Measurements from ENCODE around the gene PREX1.

The PREX1 gene

DNA sequence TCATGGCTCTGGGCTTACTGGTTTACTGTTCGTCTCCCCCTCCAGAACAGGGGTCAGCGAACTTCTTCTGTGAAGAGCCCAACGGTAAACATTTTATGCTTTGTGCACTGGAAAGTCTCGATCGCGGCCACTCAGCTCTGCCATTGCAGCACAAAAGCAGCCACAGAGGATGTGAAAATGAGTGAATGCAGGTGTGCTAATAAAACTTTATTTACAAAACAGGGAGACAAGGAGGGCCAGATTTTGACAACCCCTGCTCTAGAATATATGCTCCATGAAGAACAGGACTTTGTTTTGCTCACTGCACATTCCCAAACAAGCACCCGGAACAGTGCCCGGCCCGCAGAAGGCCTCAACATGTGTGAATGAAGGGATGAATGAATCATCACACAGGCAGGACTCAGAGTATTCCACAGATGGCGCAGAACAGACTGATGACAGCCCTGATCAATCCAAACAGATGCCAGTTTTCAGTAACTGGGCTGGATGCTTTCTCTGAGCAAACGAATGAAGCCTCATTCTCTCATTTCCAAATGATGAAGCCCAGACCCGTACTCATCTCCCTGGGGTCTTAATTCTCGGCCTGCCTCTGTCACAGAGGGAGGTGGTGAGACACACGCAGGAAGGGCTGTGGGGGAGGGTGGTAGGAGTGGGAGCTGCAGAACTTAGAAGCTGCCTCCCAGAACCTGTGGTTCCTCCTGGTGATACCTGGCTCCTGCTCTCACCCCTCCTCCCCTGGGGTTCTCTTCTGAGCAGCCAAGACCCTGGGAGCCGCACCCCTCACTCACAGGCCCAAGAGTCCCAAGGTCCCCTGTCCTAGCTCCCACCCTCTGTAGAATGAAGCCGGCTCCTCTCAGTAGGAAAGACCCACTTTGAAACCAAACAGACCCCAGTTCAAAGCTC lies 196.4 kb downstream of the PREX1 start:
- H3K27ac ChIP-seq (ENCODE audit: low read length, poor library complexity, severe bottlenecking), result no peak overlapping the region
- H3K4me1 ChIP-seq (ENCODE audit: control insufficient read depth, insufficient read depth, low read depth, low read length), result peaks cover 12% of the 10 kb centered on the region
- H2AK5ac ChIP-seq (ENCODE audit: low read length, severe bottlenecking), result no peak overlapping the region
- DNase-seq, result peak; percentile 47
- H2BK5ac ChIP-seq (ENCODE audit: low read depth, low read length, poor library complexity, severe bottlenecking), result no peak overlapping the region
- no peaks in the 10 kb centered on the region for H3K9me3 ChIP-seq (ENCODE audit: control insufficient read depth, low read length)
- no peak overlapping the region for H3K14ac ChIP-seq (ENCODE audit: low read length in 2 of 2)
- no peak overlapping the region for H3K4ac ChIP-seq (ENCODE audit: low read depth in 1 of 2, low read length in 2 of 2)
- no peak overlapping the region for H3K9ac ChIP-seq (ENCODE audit: low read length)
- no peak overlapping the region for H2AFZ ChIP-seq (ENCODE audit: low read depth, low read length)
- no peak overlapping the region for H3K4me2 ChIP-seq (ENCODE audit: low read length, poor library complexity, severe bottlenecking)
- H2BK15ac ChIP-seq (ENCODE audit: low read depth, poor library complexity, severe bottlenecking), result no peak overlapping the region
- H3K18ac ChIP-seq (ENCODE audit: low read depth in 1 of 2, low read length in 2 of 2), result no peak overlapping the region
- H3K23ac ChIP-seq (ENCODE audit: low read length in 2 of 2), result no peak overlapping the region
- H2BK12ac ChIP-seq (ENCODE audit: low read length in 2 of 2), result no peak overlapping the region
- no peak overlapping the region for H2BK120ac ChIP-seq (ENCODE audit: low read depth, low read length)
- H4K91ac ChIP-seq (ENCODE audit: low read length), result no peak overlapping the region
- no peak overlapping the region for H4K8ac ChIP-seq (ENCODE audit: low read length)
- no peak overlapping the region for H3K4me3 ChIP-seq (ENCODE audit: insufficient read depth in 1 of 2, low read depth in 1 of 2, low read length in 2 of 2)
- H3K36me3 ChIP-seq (ENCODE audit: control insufficient read depth in 1 of 2, insufficient read depth in 2 of 2, low read depth in 1 of 2, low read length in 2 of 2), result peaks cover 0 to 45% of the 10 kb centered on the region in 2 experiments
- 55% methylated on average over 12 of the region's 16 CpGs for WGBS
- peaks cover 0 to 12% of the 10 kb centered on the region in 2 experiments for H3K27me3 ChIP-seq (ENCODE audit: control insufficient read depth in 1 of 2, insufficient read depth in 1 of 2, low read length in 2 of 2)
- no peaks in the 10 kb centered on the region for H3K79me1 ChIP-seq (replicated peaks; ENCODE audit: low read length, poor library complexity, severe bottlenecking)

- no peak overlapping the region for H2BK5ac ChIP-seq (ENCODE audit: low read depth, low read length, poor library complexity, severe bottlenecking)
- H3K9ac ChIP-seq (ENCODE audit: low read length), result no peak overlapping the region
- H2BK15ac ChIP-seq (ENCODE audit: low read depth, poor library complexity, severe bottlenecking), result no peak overlapping the region
- 86% methylated on average over 18 of the region's 18 CpGs for WGBS
- H2BK12ac ChIP-seq (ENCODE audit: low read length in 2 of 2), result no peak overlapping the region
- H3K23ac ChIP-seq (ENCODE audit: low read length in 2 of 2), result no peak overlapping the region
- peaks cover 12% of the 10 kb centered on the region for H3K4me1 ChIP-seq (ENCODE audit: control insufficient read depth, insufficient read depth, low read depth, low read length)
- no peak overlapping the region for H2AK5ac ChIP-seq (ENCODE audit: low read length, severe bottlenecking)
- H3K27ac ChIP-seq (ENCODE audit: low read length, poor library complexity, severe bottlenecking), result no peak overlapping the region
- DNase-seq, result no peak
- no peak overlapping the region for H3K4ac ChIP-seq (ENCODE audit: low read depth in 1 of 2, low read length in 2 of 2)
- H3K27me3 ChIP-seq (ENCODE audit: control insufficient read depth in 1 of 2, insufficient read depth in 1 of 2, low read length in 2 of 2), result peaks cover 0 to 12% of the 10 kb centered on the region in 2 experiments
- H2AFZ ChIP-seq (ENCODE audit: low read depth, low read length), result no peak overlapping the region
- H3K4me2 ChIP-seq (ENCODE audit: low read length, poor library complexity, severe bottlenecking), result no peak overlapping the region
- no peaks in the 10 kb centered on the region for H3K79me1 ChIP-seq (replicated peaks; ENCODE audit: low read length, poor library complexity, severe bottlenecking)
- no peaks in the 10 kb centered on the region for H3K9me3 ChIP-seq (ENCODE audit: control insufficient read depth, low read length)
- no peak overlapping the region for H4K91ac ChIP-seq (ENCODE audit: low read length)
- H4K8ac ChIP-seq (ENCODE audit: low read length), result no peak overlapping the region
- no peak overlapping the region for H2BK120ac ChIP-seq (ENCODE audit: low read depth, low read length)
- no peak overlapping the region for H3K4me3 ChIP-seq (ENCODE audit: insufficient read depth in 1 of 2, low read depth in 1 of 2, low read length in 2 of 2)
- H3K36me3 ChIP-seq (ENCODE audit: control insufficient read depth in 1 of 2, insufficient read depth in 2 of 2, low read depth in 1 of 2, low read length in 2 of 2), result peaks cover 0 to 49% of the 10 kb centered on the region in 2 experiments
- H3K18ac ChIP-seq (ENCODE audit: low read depth in 1 of 2, low read length in 2 of 2), result no peak overlapping the region
- no peak overlapping the region for H3K14ac ChIP-seq (ENCODE audit: low read length in 2 of 2)
Observed at GRCh38 chr20:48630342-48631075, 197.3 kb downstream of the PREX1 start.

DNA sequence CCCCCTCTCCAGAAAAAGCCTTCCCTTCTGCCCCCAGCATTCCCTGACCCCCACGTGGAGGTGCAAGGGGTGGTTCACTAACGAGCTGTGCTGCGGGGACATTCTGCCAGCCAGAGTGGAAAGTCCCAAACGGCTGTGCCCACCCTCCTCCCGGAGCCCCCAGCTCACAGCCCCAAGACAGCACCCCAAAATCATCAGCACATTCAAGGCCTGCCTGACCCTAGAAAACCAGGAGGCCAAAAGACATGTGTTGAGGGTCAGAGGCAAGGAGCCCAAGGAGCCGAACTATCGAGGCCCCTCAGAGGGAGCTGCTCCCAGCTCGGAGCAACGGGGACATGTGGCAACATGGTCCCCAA lies 197.9 kb downstream of the PREX1 start:
- H3K9me3 ChIP-seq (ENCODE audit: control insufficient read depth, low read length), result no peaks in the 10 kb centered on the region

More for the DNA sequence above, 197.9 kb downstream of the PREX1 start:
- H3K14ac ChIP-seq (ENCODE audit: low read length in 2 of 2), result no peak overlapping the region
- H3K79me1 ChIP-seq (replicated peaks; ENCODE audit: low read length, poor library complexity, severe bottlenecking), result no peaks in the 10 kb centered on the region
- H3K4me1 ChIP-seq (ENCODE audit: control insufficient read depth, insufficient read depth, low read depth, low read length), result peaks cover 12% of the 10 kb centered on the region
- no peak overlapping the region for H2BK15ac ChIP-seq (ENCODE audit: low read depth, poor library complexity, severe bottlenecking)
- H3K4me3 ChIP-seq (ENCODE audit: insufficient read depth in 1 of 2, low read depth in 1 of 2, low read length in 2 of 2), result no peak overlapping the region
- H2AK5ac ChIP-seq (ENCODE audit: low read length, severe bottlenecking), result no peak overlapping the region
- no peak for DNase-seq
- no peak overlapping the region for H3K27ac ChIP-seq (ENCODE audit: low read length, poor library complexity, severe bottlenecking)
- no peak overlapping the region for H3K18ac ChIP-seq (ENCODE audit: low read depth in 1 of 2, low read length in 2 of 2)
- H4K8ac ChIP-seq (ENCODE audit: low read length), result no peak overlapping the region
- no peak overlapping the region for H2BK120ac ChIP-seq (ENCODE audit: low read depth, low read length)
- 91% methylated on average over 7 of the region's 9 CpGs for WGBS
- H3K4ac ChIP-seq (ENCODE audit: low read depth in 1 of 2, low read length in 2 of 2), result no peak overlapping the region
- peaks cover 0 to 52% of the 10 kb centered on the region in 2 experiments for H3K36me3 ChIP-seq (ENCODE audit: control insufficient read depth in 1 of 2, insufficient read depth in 2 of 2, low read depth in 1 of 2, low read length in 2 of 2)
- no peak overlapping the region for H3K23ac ChIP-seq (ENCODE audit: low read length in 2 of 2)
- no peak overlapping the region for H3K9ac ChIP-seq (ENCODE audit: low read length)
- peaks cover 0 to 6% of the 10 kb centered on the region in 2 experiments for H3K27me3 ChIP-seq (ENCODE audit: control insufficient read depth in 1 of 2, insufficient read depth in 1 of 2, low read length in 2 of 2)
- no peak overlapping the region for H2AFZ ChIP-seq (ENCODE audit: low read depth, low read length)
- H3K4me2 ChIP-seq (ENCODE audit: low read length, poor library complexity, severe bottlenecking), result no peak overlapping the region
- no peak overlapping the region for H2BK5ac ChIP-seq (ENCODE audit: low read depth, low read length, poor library complexity, severe bottlenecking)
- no peak overlapping the region for H2BK12ac ChIP-seq (ENCODE audit: low read length in 2 of 2)
- H4K91ac ChIP-seq (ENCODE audit: low read length), result no peak overlapping the region
